Measurements from ENCODE around the gene ACTL10. TPM values are rescaled to one million over a fixed set of nuclear protein-coding genes. Genes with fewer than 3 reads are reported as not detected.

ACTL10 gene
- total and polyA plus RNA-seq, 2 experiments from 2014 or later = 0.71 to 1.9 TPM

- Histone ChIP-seq H2AFZ (no peak overlapping the region), H3K79me2 (replicated peaks; ENCODE audit: insufficient read depth) (no peaks in the 10 kb centered on the region), H3K9me2 (ENCODE audit: insufficient read depth) (no peaks in the 10 kb centered on the region; the same call in 1 of the 2 replicates), H3F3A (replicated peaks; ENCODE audit: low read depth) (0 out of 2 replicates have a peak, but pooled peaks cover 3% of the 10 kb centered on the region), H3K27ac (ENCODE audit: low read depth) (peak overlapping the region; percentile 80; the same call in 1 of the 2 replicates), H3K36me3 (ENCODE audit: insufficient read depth) (no peaks in the 10 kb centered on the region), H3K4me1 (ENCODE audit: insufficient read depth) (peaks cover 13% of the 10 kb centered on the region), H3K27me3 (ENCODE audit: insufficient read depth) (no peaks in the 10 kb centered on the region), H3K4me3 (peak overlapping the region; percentile 26; the same call in 1 of the 2 replicates), H4K20me1 (replicated peaks; ENCODE audit: insufficient read depth) (no peaks in the 10 kb centered on the region), H3K4me2 (peak overlapping the region; percentile 48; the same call in 1 of the 2 replicates)
- Mint-ChIP-seq H3K27ac (no peak overlapping the region), H3K27me3 (ENCODE audit: insufficient read depth, low read depth, poor library complexity) (peaks cover 10% of the 10 kb centered on the region), H3K9me3 (no peaks in the 10 kb centered on the region), H3K4me1 (peaks cover 16% of the 10 kb centered on the region), H3K4me3 (no peak overlapping the region), H3K36me3 (ENCODE audit: low read depth) (no peaks in the 10 kb centered on the region; the same call in 2 of the 3 replicates)
- DNase-seq (ENCODE audit: low spot score) (peak; percentile 91), ATAC-seq (peak; percentile 89)
- TF ChIP-seq CREB1 (CRISPR knock-in tag; IDR thresholded peaks at IDR 0.05; ENCODE audit: low read depth) (no peak), NANOG (IDR thresholded peaks at IDR 0.05; ENCODE audit: borderline replicate concordance) (no peak), ZNF331 (CRISPR knock-in tag; IDR thresholded peaks at IDR 0.05; ENCODE audit: low read depth) (no peak), CTCF (conservative IDR thresholded peaks at IDR 0.05; ENCODE audit: low read depth in 2 of 2) (no peak), POLR2AphosphoS5 (IDR thresholded peaks at IDR 0.05; ENCODE audit: low read depth) (no peak), ETS1 (IDR thresholded peaks at IDR 0.05) (no peak), EZH2 (IDR thresholded peaks at IDR 0.05; ENCODE audit: low read depth, unreplicated experiment) (no peak), EZH2phosphoT487 (IDR thresholded peaks at IDR 0.05; ENCODE audit: unreplicated experiment) (no peak), JUNB (IDR thresholded peaks at IDR 0.05; ENCODE audit: unreplicated experiment) (no peak)
These were observed 43.3 kb downstream of the ACTL10 start for GRCh38 chr20:33709905-33710541.

GRCh38 chr20:33710681-33711445 lies 44.1 kb downstream of the ACTL10 start:
- Mint-ChIP-seq H3K27me3 (ENCODE audit: insufficient read depth, low read depth, poor library complexity) (peaks cover 10% of the 10 kb centered on the region), H3K4me3 (no peak overlapping the region; the same call in 2 of the 3 replicates), H3K4me1 (peaks cover 16% of the 10 kb centered on the region), H3K9me3 (no peaks in the 10 kb centered on the region), H3K27ac (no peak overlapping the region; the same call in 1 of the 2 replicates), H3K36me3 (ENCODE audit: low read depth) (no peaks in the 10 kb centered on the region; the same call in 2 of the 3 replicates)
- Histone ChIP-seq H3K4me3 (no peak overlapping the region), H4K20me1 (replicated peaks; ENCODE audit: insufficient read depth) (no peaks in the 10 kb centered on the region), H3K27ac (ENCODE audit: low read depth) (peak overlapping the region; percentile 80), H3K27me3 (ENCODE audit: insufficient read depth) (no peaks in the 10 kb centered on the region), H3K36me3 (ENCODE audit: insufficient read depth) (no peaks in the 10 kb centered on the region), H3K4me1 (ENCODE audit: insufficient read depth) (peaks cover 13% of the 10 kb centered on the region), H3F3A (replicated peaks; ENCODE audit: low read depth) (0 out of 2 replicates have a peak, but pooled peaks cover 3% of the 10 kb centered on the region), H3K9me2 (ENCODE audit: insufficient read depth) (no peaks in the 10 kb centered on the region; the same call in 1 of the 2 replicates), H2AFZ (peak overlapping the region; percentile 78; the same call in 1 of the 2 replicates), H3K79me2 (replicated peaks; ENCODE audit: insufficient read depth) (no peaks in the 10 kb centered on the region), H3K4me2 (peak overlapping the region; percentile 36; the same call in 1 of the 2 replicates)
- no peak for DNase-seq (ENCODE audit: low spot score)
- no peak; the same call in 1 of the 3 replicates for ATAC-seq
- no peak for TF ChIP-seq ZNF331 (CRISPR knock-in tag; IDR thresholded peaks at IDR 0.05; ENCODE audit: low read depth)
- TF ChIP-seq, protein P1, sequence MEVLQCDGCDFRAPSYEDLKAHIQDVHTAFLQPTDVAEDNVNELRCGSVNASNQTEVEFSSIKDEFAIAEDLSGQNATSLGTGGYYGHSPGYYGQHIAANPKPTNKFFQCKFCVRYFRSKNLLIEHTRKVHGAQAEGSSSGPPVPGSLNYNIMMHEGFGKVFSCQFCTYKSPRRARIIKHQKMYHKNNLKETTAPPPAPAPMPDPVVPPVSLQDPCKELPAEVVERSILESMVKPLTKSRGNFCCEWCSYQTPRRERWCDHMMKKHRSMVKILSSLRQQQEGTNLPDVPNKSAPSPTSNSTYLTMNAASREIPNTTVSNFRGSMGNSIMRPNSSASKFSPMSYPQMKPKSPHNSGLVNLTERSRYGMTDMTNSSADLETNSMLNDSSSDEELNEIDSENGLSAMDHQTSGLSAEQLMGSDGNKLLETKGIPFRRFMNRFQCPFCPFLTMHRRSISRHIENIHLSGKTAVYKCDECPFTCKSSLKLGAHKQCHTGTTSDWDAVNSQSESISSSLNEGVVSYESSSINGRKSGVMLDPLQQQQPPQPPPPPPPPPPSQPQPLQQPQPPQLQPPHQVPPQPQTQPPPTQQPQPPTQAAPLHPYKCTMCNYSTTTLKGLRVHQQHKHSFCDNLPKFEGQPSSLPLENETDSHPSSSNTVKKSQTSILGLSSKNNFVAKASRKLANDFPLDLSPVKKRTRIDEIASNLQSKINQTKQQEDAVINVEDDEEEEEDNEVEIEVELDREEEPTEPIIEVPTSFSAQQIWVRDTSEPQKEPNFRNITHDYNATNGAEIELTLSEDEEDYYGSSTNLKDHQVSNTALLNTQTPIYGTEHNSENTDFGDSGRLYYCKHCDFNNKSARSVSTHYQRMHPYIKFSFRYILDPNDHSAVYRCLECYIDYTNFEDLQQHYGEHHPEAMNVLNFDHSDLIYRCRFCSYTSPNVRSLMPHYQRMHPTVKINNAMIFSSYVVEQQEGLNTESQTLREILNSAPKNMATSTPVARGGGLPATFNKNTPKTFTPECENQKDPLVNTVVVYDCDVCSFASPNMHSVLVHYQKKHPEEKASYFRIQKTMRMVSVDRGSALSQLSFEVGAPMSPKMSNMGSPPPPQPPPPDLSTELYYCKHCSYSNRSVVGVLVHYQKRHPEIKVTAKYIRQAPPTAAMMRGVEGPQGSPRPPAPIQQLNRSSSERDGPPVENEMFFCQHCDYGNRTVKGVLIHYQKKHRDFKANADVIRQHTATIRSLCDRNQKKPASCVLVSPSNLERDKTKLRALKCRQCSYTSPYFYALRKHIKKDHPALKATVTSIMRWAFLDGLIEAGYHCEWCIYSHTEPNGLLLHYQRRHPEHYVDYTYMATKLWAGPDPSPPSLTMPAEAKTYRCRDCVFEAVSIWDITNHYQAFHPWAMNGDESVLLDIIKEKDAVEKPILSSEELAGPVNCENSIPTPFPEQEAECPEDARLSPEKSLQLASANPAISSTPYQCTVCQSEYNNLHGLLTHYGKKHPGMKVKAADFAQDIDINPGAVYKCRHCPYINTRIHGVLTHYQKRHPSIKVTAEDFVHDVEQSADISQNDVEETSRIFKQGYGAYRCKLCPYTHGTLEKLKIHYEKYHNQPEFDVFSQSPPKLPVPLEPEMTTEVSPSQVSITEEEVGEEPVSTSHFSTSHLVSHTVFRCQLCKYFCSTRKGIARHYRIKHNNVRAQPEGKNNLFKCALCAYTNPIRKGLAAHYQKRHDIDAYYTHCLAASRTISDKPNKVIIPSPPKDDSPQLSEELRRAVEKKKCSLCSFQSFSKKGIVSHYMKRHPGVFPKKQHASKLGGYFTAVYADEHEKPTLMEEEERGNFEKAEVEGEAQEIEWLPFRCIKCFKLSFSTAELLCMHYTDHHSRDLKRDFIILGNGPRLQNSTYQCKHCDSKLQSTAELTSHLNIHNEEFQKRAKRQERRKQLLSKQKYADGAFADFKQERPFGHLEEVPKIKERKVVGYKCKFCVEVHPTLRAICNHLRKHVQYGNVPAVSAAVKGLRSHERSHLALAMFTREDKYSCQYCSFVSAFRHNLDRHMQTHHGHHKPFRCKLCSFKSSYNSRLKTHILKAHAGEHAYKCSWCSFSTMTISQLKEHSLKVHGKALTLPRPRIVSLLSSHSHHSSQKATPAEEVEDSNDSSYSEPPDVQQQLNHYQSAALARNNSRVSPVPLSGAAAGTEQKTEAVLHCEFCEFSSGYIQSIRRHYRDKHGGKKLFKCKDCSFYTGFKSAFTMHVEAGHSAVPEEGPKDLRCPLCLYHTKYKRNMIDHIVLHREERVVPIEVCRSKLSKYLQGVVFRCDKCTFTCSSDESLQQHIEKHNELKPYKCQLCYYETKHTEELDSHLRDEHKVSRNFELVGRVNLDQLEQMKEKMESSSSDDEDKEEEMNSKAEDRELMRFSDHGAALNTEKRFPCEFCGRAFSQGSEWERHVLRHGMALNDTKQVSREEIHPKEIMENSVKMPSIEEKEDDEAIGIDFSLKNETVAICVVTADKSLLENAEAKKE (CRISPR knock-in tag; IDR thresholded peaks at IDR 0.05) = no peak
- TF ChIP-seq JUNB (IDR thresholded peaks at IDR 0.05; ENCODE audit: unreplicated experiment) = no peak

Data from GM23338 (cell line).